K562 (cell line): Measurements from ENCODE around the gene LTO1. TPM values are rescaled to one million over a fixed set of nuclear protein-coding genes. Genes with fewer than 3 reads are reported as not detected.
A peak's percentile ranks its signal among the peaks of the same experiment; 100 is the strongest.

Experiments
- ARHGAP35 ChIP-seq: fragments of 450-650 bp; IDR thresholded peaks from 2 replicates; pipeline ENCODE4 v1.6.1; 2018; ENCODE audit not compliant: partially characterized antibody
- BRD9 ChIP-seq: fragments of 450-650 bp; IDR thresholded peaks from 2 replicates; pipeline ENCODE4 v1.6.1; 2018; ENCODE audit warnings: low read depth; ENCODE audit not compliant: partially characterized antibody
- DPF2 ChIP-seq: fragments of 450-650 bp; IDR thresholded peaks from 2 replicates; pipeline ENCODE4 v1.6.1; 2016
- FOXA3 ChIP-seq, 2 experiments: fragments of 450-650 bp in 1 of 2; sonication (generic) in 1 of 2; formaldehyde crosslinking; IDR thresholded peaks in 1 of 2; conservative IDR thresholded peaks in 1 of 2; 2 replicates each; pipeline versions ENCODE4 v1.4.0 to v1.8.0; 2020 to 2022; ENCODE audit warnings: mild to moderate bottlenecking in 2 of 2, missing genetic modification reagents in 1 of 2
- KLF1 ChIP-seq: fragments of 450-650 bp; IDR thresholded peaks from 2 replicates; pipeline ENCODE4 v1.6.1; 2016; ENCODE audit warnings: missing genetic modification characterization, missing compliant biosample characterization
- MAX ChIP-seq: sonication (generic); formaldehyde crosslinking; IDR thresholded peaks from 2 replicates; pipeline ENCODE4 v1.9.0; 2022; ENCODE audit warnings: mild to moderate bottlenecking, missing genetic modification reagents
- MECOM ChIP-seq: fragments of 250-450 bp; sonication (Bioruptor Pico); IDR thresholded peaks from 2 replicates; pipeline ENCODE4 v1.8.0; 2022; ENCODE audit warnings: inconsistent platforms
- NCOA2 ChIP-seq, 2 experiments: fragments of 450-650 bp; IDR thresholded peaks; 2 replicates each; pipeline ENCODE4 v1.6.1; 2018; ENCODE audit warnings: mild to moderate bottlenecking in 2 of 2, moderate library complexity in 1 of 2; ENCODE audit not compliant: partially characterized antibody in 2 of 2
- NFE2L1 ChIP-seq: fragments of 450-650 bp; IDR thresholded peaks from 2 replicates; pipeline ENCODE4 v1.6.1; 2016; ENCODE audit warnings: missing genetic modification characterization, low read depth, mild to moderate bottlenecking, missing compliant biosample characterization, moderate library complexity, borderline replicate concordance
- POLR2G ChIP-seq: fragments of 200-400 bp; formaldehyde crosslinking; IDR thresholded peaks from 2 replicates; pipeline ENCODE4 v1.6.1; 2017; ENCODE audit warnings: low read depth, mild to moderate bottlenecking, antibody characterized with exemption, low read length, moderate library complexity
- POU5F1 ChIP-seq: fragments of 150-350 bp; IDR thresholded peaks from 2 replicates; pipeline ENCODE4 v1.6.1; 2014; ENCODE audit warnings: borderline replicate concordance, low read length, low read depth, mild to moderate bottlenecking; ENCODE audit not compliant: partially characterized antibody
- SP1 ChIP-seq: sonication (generic); formaldehyde crosslinking; IDR thresholded peaks from 2 replicates; pipeline ENCODE4 v1.8.1; 2022; ENCODE audit warnings: mild to moderate bottlenecking, missing genetic modification reagents
- TARDBP ChIP-seq: fragments of 450-650 bp; IDR thresholded peaks from 2 replicates; pipeline ENCODE4 v1.6.1; 2016
- TBL1XR1 ChIP-seq, 2 experiments: IDR thresholded peaks; 2 replicates each; pipeline ENCODE4 v1.6.1; 2012; ENCODE audit warnings: improper control_type of control experiment in 2 of 2, low read length in 2 of 2, mild to moderate bottlenecking in 1 of 2
- TEAD4 ChIP-seq, 2 experiments: sonication (generic) in 1 of 2; formaldehyde crosslinking in 1 of 2; IDR thresholded peaks; 2 replicates each; pipeline versions ENCODE4 v1.6.1 to v1.8.0; 2012 to 2022; ENCODE audit warnings: borderline replicate concordance in 1 of 2, inconsistent platforms in 1 of 2, low read length in 1 of 2, mild to moderate bottlenecking in 1 of 2, missing genetic modification reagents in 1 of 2
- TRIM28 ChIP-seq: fragments of 450-650 bp; IDR thresholded peaks from 2 replicates; pipeline ENCODE4 v1.6.1; 2017
- ZNF143 ChIP-seq: sonication (generic); formaldehyde crosslinking; IDR thresholded peaks from 2 replicates; pipeline ENCODE4 v1.9.0; 2022; ENCODE audit warnings: mild to moderate bottlenecking, missing genetic modification reagents
- ZNF3 ChIP-seq: fragments of 250-450 bp; sonication (Bioruptor Pico); IDR thresholded peaks from 2 replicates; pipeline ENCODE4 v1.5.0; 2021; ENCODE audit warnings: mild to moderate bottlenecking, moderate library complexity
- ZNF592 ChIP-seq: fragments of 450-650 bp; IDR thresholded peaks from 2 replicates; pipeline ENCODE4 v1.6.1; 2017; ENCODE audit warnings: antibody characterized with exemption, mild to moderate bottlenecking
- polyA plus RNA-seq, 8 experiments: library from polyadenylated mRNA; depleted of rRNA in 4 of 8; stranded (reverse) in 5 of 8; unstranded in 3 of 8; fragments of >200 nt; fragmentation: Nextera tagmentation in 2 of 8; fragmentation: Illumina TruSeq in 1 of 8; extraction: Ambion mirVana in 2 of 8; extraction: Trizol in 1 of 8; gene quantifications; 2 replicates each; pipeline versions ENCODE4 v1.2.1 to v1.2.3, GENCODE V29; 2011 to 2014; ENCODE audit warnings: inconsistent platforms in 1 of 8, missing spikeins in 1 of 8
- total RNA-seq, 7 experiments: library from RNA; depleted of rRNA in 6 of 7; stranded (reverse); fragments of >200 nt in 6 of 7; fragmentation: Illumina TruSeq in 2 of 7; extraction: Trizol in 2 of 7; gene quantifications; 2 replicates each; pipeline versions ENCODE4 v1.2.1 to v1.2.3, GENCODE V29; 2011 to 2021; ENCODE audit warnings: low replicate concordance in 1 of 7
- TF ChIP-seq, protein P1 (sequence below): fragments of 250-450 bp; sonication (Bioruptor Pico); IDR thresholded peaks from 2 replicates; pipeline ENCODE4 v1.9.0; 2021; ENCODE audit warnings: mild to moderate bottlenecking
- TF ChIP-seq, protein P2 (sequence below): fragments of 450-650 bp; formaldehyde crosslinking; IDR thresholded peaks from 2 replicates; pipeline ENCODE4 v1.4.0; 2022; ENCODE audit warnings: mild to moderate bottlenecking, moderate library complexity

Gene LTO1
- total and polyA plus RNA-seq, 9 of the 15 experiments (the other 6 are each of a cell fraction or from before 2014, with no cell fraction given), result 2.6 to 43.4 (median 19.1) TPM

DNA sequence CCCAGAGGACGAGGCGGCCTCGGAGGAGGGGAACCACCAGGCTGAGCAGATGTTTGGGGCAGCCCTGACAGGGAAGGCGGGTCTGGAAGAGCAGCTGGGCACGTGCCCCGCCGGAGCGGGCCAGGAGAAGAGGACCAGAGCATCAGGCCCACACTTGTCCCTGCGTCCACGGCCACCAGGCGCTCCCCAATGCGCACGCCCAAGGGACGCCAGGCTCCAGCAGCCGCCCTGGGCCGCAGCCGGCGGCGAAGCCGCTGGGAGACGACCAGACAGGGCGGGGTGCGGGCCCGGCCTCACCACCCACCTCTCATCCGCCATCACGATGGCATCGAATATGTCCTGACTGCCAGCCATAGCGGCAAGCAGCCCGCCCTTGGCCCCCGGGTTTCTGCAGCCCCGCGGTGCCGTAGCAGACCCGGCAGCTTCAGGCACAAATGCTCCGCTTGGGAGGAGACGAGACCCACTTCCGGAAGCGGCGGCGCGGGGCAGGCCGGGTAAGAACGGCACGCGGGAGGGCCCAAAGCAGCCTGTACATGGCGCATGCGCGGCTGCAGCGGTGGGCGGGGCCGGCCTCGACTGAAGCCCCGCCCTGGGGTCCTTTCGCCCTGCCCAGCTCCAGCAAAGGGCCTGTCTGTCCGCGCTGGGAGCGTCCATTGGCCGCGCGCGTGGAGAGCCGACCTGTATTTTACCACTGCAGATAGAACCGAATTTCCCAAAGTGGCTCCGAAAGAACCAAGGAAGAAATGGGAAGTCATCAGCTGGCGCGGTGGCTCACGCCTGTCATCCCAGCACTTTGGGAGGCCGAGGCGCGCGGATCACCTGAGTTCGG is at the start of gene LTO1 (continued):
- TF ChIP-seq, protein P1, sequence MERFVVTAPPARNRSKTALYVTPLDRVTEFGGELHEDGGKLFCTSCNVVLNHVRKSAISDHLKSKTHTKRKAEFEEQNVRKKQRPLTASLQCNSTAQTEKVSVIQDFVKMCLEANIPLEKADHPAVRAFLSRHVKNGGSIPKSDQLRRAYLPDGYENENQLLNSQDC (CRISPR knock-in tag), result no peak
- TF ChIP-seq ZNF3 (CRISPR knock-in tag) (no peak), MAX (CRISPR knock-in tag) (peak; percentile 64), NFE2L1 (tag) (no peak), KLF1 (tag) (peak; percentile 90; the same call in 1 of the 2 replicates), ARHGAP35 (no peak), SP1 (CRISPR knock-in tag) (peak; percentile 95), FOXA3 (CRISPR knock-in tag; conservative IDR thresholded peaks at IDR 0.05 in 1 of 2, IDR thresholded peaks at IDR 0.05 in 1 of 2) (peak in 1 of 2 experiments; percentile 13; a peak in 1 of 4 replicates), POLR2G (peak; percentile 96), POU5F1 (peak; percentile 95), NCOA2 (IDR thresholded peaks at IDR 0.05; ENCODE audit: partially characterized antibody in 2 of 2) (no peak), TARDBP (no peak), ZNF592 (no peak), TEAD4 (IDR thresholded peaks at IDR 0.05; ENCODE audit: low read length) (no peak), TEAD4 (CRISPR knock-in tag; IDR thresholded peaks at IDR 0.05; ENCODE audit: borderline replicate concordance) (no peak), ZNF143 (peak; percentile 89), TBL1XR1 (IDR thresholded peaks at IDR 0.05; ENCODE audit: low read length in 2 of 2) (no peak), MECOM (no peak), BRD9 (peak; percentile 58), TRIM28 (peak; percentile 24; the same call in 1 of the 2 replicates), DPF2 (peak; percentile 55)
- TF ChIP-seq, protein P2, sequence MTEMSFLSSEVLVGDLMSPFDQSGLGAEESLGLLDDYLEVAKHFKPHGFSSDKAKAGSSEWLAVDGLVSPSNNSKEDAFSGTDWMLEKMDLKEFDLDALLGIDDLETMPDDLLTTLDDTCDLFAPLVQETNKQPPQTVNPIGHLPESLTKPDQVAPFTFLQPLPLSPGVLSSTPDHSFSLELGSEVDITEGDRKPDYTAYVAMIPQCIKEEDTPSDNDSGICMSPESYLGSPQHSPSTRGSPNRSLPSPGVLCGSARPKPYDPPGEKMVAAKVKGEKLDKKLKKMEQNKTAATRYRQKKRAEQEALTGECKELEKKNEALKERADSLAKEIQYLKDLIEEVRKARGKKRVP (CRISPR knock-in tag), result no peak
